Tongue (tissue), 3 donors: ENCODE measurements around the gene SHFL. TPM values are rescaled to one million over a fixed set of nuclear protein-coding genes. Genes with fewer than 3 reads are reported as not detected.

Experiments used
- DNase-seq: peaks from one replicate; pipeline ENCODE4 v3.0.0-alpha.2; 2015
- small RNA-seq: library from RNA; depleted of rRNA; stranded (forward); fragments of <200 nt; gene quantifications from one replicate; pipeline ENCODE3, GENCODE V24; 2014; ENCODE audit warnings: low replicate concordance
- total RNA-seq: library from RNA; depleted of rRNA; stranded (reverse); fragments of >200 nt; gene quantifications from one replicate; pipeline ENCODE4 v1.2.3, GENCODE V29; 2014

The SHFL gene
- total RNA-seq, 1 donor from 2014 or later, result 15.7 TPM

DNA sequence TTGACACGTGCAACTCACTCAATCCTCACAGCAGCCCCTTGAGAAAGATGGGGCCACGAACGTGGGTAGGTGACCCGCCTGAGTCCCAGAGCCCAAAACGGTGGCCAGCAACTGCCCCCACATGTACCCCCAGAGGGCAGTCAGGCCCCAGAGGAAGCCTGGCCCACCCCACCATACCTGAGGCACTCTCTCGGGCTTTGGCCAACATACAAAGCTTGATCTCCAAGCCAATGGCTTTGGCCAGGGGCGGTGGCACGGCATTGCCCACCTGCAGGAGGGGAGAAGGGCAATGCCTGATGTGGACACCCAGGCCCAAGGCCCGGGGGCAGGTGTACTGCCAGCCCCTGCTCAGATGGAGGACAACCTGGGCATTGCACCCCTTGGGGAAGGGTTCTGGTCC lies 47.9 kb downstream of the SHFL start:
- no peak for DNase-seq

DNA sequence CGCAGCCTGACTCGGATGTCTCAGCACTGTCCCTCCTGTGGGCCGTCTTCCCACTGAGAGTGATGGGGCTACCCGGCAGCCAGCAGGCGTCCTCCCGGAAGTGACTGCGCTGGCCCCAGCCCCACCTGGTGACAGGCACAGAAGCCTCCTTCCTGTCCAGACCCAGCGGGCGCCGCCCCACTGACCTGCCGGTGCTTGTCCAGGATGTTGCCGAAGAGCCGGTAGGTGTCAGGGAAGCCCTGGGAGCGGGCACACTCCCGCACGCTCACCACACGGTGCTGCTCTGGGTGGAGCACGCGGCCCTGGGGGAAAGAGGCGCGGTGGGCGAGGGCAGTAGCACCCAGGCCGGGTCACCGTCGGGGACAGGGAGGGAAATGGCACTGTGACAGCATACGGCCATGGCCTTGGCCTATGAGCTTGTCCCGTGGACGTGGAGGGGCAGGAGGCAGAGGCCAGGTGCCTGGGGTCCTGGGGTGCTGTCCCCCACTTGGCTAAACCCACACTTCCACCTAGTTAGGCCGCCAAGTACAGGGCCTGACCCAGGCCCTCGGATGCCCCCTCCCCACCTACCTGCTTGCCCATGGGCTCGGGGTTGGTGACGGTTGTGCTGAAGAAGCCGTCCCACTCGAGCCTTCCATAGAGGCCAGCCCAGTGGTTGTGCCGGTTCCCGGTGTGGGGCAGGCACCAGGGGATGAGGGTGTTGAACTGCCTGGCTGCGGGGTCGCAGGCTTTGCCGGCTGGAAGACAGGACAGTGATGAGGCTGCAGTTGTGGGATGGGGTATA lies 49.6 kb downstream of the SHFL start:
- no peak for DNase-seq

DNA sequence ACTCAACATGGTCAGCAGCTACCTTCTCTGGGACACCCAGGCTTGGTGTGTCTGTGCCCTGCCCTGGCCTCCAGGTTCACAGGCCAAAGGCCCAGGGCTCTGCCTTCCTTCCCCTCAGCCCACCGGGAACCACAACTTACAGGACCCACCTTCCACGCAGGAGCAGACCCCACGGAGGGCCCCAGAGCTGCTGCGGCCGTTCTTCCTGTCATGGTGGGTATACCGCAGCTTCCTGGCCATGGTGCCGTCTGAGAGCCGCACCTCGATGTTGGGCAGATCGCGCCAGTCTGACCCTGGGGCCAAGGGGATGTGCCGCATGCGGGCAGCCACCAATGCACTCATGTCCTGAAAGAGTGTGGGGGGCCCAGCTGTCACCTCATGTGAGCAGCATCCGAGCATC lies 50.8 kb downstream of the SHFL start:
- DNase-seq, result no peak

DNA sequence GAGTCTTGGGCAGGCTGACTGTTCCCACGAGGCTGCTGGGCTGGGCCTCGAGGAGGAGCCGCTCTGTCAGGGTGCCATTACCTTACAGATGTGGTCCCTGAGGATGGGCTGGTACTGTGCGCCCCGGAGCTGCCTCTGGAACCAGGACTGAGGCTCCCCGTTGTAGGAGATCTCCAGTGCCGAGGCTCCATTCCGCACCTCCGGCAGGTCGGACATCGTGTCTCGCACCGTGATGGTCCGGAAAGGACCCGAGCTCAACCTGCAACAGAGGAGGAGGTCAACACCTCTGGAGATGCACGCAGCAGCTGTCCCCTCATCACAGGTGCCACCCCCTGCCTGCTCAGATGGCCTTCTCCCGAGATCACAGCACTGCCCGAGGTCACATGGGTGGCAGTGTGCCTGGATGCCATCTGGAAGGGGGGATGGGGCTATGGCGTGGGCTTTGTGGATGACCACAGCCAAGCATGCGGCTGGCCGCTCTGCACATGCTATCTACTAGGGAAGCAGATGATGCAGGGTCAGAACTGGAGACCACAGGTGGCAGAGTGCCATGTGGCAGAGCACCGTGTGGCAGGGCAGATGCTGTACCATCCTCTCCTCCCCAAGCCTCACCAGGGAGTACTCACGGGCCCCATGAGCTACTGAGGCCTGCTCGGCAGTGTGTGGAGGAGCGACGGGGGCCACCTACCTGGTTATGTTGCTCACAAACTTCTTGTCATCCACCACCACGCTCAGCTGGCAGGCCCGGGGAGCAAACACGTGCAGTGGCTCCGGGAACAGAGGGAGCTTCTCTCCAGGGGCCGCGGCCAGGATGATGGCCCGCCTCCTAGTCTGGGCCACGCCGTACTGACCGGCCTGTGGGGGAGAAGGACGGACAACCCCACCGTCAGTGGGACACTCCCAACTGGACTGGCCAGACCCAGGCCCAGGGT lies 51.9 kb downstream of the SHFL start:
- DNase-seq, result no peak

DNA sequence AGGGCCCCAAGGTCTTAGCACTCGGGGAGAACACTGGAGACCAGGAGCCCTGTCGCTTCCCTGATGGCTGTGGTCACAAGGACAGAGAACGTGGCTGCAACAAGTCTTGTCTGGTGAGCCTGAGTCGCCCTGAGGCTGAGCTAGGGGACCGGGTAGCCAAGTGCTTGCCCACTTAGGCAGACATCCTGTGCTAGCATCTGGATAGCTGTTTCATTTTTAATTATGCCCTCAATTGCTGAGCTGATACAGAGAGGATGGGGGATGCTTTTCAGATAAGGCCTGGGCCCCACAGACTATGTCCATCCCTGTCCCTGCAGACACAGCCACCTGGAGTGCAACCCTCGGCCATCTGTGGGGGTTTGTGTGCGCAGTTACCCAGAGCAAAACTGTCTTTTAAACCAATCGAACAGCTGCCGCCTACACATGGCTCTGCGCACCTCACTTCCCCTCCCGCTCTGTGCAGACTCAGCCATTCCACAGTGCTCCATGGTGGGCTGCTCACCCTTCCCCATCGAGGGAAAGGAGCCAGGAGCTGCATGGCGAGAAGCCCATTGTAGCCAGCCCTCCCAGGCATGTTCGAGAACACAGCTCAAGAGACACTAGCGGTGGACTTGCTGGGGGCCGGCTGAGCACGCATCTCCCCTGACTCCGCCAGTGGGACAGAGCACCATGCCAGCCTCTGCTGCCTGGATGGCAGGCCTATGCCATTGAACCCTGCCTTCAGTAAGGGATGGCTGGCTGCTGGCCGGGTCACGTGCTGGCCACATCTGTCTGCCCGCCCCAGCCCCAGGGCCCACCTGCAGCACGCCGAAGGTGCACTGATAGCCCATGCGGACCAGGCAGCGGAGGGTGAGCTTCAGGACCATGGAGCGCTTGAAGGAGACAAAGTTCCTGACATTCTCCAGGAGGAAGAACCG lies 53.0 kb downstream of the SHFL start:
- DNase-seq, result no peak

DNA sequence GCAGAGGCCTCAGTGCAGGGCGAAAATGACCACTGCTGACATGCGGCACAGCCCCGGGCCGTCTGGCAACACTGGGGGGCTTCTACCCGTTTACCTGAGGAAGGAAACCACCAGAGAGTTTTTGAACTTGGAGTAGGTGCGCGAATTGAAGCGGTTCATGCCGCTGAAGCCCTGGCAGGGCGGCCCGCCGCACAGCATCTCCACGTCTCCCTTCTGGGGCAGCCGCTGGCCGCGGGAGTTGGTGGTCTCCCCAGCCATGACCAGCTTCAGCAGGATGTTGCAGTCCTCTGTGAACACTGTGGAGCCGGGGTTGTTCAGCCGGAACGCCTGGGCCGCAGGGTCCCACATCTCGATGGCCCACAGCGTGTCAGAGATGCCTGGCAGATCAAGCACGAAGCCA lies 53.8 kb downstream of the SHFL start:
- no peak for DNase-seq

DNA sequence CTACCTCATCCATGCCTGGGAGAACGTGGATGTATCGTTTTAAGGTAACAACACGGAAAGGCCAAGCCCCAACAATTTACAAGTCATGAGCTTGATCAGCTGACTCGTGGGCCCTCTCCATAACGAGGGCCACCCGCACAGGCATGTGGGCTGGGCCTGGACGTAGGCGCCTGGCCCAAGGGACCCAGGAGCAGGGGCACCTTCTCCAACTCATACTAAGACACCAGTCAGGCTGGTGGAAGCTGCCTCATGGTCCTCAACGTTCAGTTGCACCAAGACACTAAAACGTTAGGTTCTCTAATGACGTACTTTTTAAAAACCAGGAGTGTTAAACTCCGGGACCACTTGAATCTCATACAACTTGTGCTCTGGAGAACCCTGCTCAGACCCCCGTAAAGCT lies 55.4 kb downstream of the SHFL start:
- no peak for DNase-seq

DNA sequence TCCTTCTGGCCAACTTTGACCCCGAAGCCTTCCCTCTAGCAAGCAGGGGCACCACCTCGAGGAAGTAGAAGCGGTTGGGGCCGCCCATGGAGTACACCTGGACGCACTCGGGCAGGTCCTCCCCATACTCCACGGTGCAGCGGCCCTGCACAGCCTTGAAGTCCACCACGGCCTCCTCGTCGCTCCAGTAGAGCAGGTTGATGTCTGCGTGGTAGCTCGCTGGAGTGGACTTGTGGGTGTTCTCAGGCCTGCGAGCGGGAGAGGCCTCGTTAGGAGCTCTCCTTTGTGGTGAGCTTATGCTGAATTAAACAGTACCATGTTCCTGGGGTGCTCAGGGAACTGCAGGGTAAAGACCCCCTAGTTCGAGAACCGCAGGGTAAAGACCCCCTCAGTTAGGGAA lies 55.9 kb downstream of the SHFL start:
- no peak for DNase-seq

Small RNA genes within 50 kb of the gene (small RNA-seq; reads per million reads assigned to genes)
- not detected for gene MIR5589
- gene SNORD105, result 13.1 reads per million, percentile 94 among the genes with 10 or more reads in this experiment
- 1,520 reads per million, percentile 99 among the genes with 10 or more reads in this experiment for gene SNORD105B

Other genes starting within 250 kb of the SHFL start
- 22.9 TPM for gene OLFM2, start 149.8 kb upstream of the SHFL start, total RNA-seq
- 89.1 TPM for gene COL5A3, start 75.8 kb upstream of the SHFL start, total RNA-seq
- gene RDH8, start 72.8 kb upstream of the SHFL start, total RNA-seq, result not detected
- 7.8 TPM for gene ANGPTL6, start 16.4 kb downstream of the SHFL start, total RNA-seq
- gene PPAN, start 20.0 kb downstream of the SHFL start, total RNA-seq, result 21.7 TPM
- gene P2RY11, start 25.4 kb downstream of the SHFL start, total RNA-seq, result 2.1 TPM
- 239 TPM for gene EIF3G, start 33.6 kb downstream of the SHFL start, total RNA-seq
- 42.3 TPM for gene DNMT1, start 108.6 kb downstream of the SHFL start, total RNA-seq
- 10.8 TPM for gene S1PR2, start 145.0 kb downstream of the SHFL start, total RNA-seq
- 26.4 TPM for gene MRPL4, start 165.9 kb downstream of the SHFL start, total RNA-seq
- 16.4 TPM for gene ICAM1, start 184.8 kb downstream of the SHFL start, total RNA-seq
- gene ICAM4, start 200.6 kb downstream of the SHFL start, total RNA-seq, result 0.62 TPM
- not detected for gene ICAM5, start 203.6 kb downstream of the SHFL start, total RNA-seq
- gene ZGLP1, start 223.5 kb downstream of the SHFL start, total RNA-seq, result 1.2 TPM
- 9.1 TPM for gene FDX2, start 229.7 kb downstream of the SHFL start, total RNA-seq
- gene RAVER1, start 247.2 kb downstream of the SHFL start, total RNA-seq, result 13.8 TPM